GM12878 (cell line): ENCODE results near the gene DAPK2. TPM values are rescaled to one million over a fixed set of nuclear protein-coding genes. Genes with fewer than 3 reads are reported as not detected.

ENCODE experiments used
- MLLT1 ChIP-seq: fragments of 450-650 bp; IDR thresholded peaks from 2 replicates; pipeline ENCODE4 v1.6.1; 2016; ENCODE audit warnings: mild to moderate bottlenecking
- NFIC ChIP-seq: IDR thresholded peaks from 2 replicates; pipeline ENCODE4 v1.6.1; 2012; ENCODE audit warnings: low read depth, mild to moderate bottlenecking, inconsistent platforms, low read length, moderate library complexity
- SKIL ChIP-seq: fragments of 450-650 bp; IDR thresholded peaks from 2 replicates; pipeline ENCODE4 v1.6.1; 2017; ENCODE audit warnings: mild to moderate bottlenecking, low read depth, inconsistent platforms; ENCODE audit not compliant: poor library complexity, severe bottlenecking
- SRF ChIP-seq, 2 experiments: IDR thresholded peaks; 2 replicates each; pipeline ENCODE4 v1.6.1; 2011; ENCODE audit warnings: low read depth in 2 of 2, low read length in 2 of 2, mild to moderate bottlenecking in 1 of 2, moderate library complexity in 1 of 2
- ZBED1 ChIP-seq: IDR thresholded peaks from 2 replicates; pipeline ENCODE4 v1.6.1; 2016; ENCODE audit warnings: borderline replicate concordance
- ZNF592 ChIP-seq: fragments of 450-650 bp; IDR thresholded peaks from 2 replicates; pipeline ENCODE4 v1.6.1; 2017; ENCODE audit warnings: mild to moderate bottlenecking, moderate library complexity
- ZNF622 ChIP-seq: fragments of 450-650 bp; IDR thresholded peaks from 2 replicates; pipeline ENCODE4 v1.6.1; 2017; ENCODE audit warnings: mild to moderate bottlenecking, inconsistent platforms
- ZNF687 ChIP-seq: fragments of 450-650 bp; IDR thresholded peaks from 2 replicates; pipeline ENCODE4 v1.6.1; 2017; ENCODE audit warnings: mild to moderate bottlenecking, moderate library complexity
- polyA plus RNA-seq, 11 experiments: library from polyadenylated mRNA; depleted of rRNA in 4 of 11; unstranded in 6 of 11; stranded (reverse) in 5 of 11; fragments of >200 nt; fragmentation: Nextera tagmentation in 4 of 11; fragmentation: Illumina TruSeq in 1 of 11; extraction: Ambion mirVana in 4 of 11; extraction: Trizol in 1 of 11; gene quantifications; 1 replicate in 1 of 11; 2 replicates in 10 of 11; pipeline versions ENCODE4 v1.2.1 to v1.2.3, GENCODE V29; 2011 to 2016; ENCODE audit warnings: inconsistent platforms in 2 of 11, missing spikeins in 2 of 11, low read depth in 1 of 11
- total RNA-seq, 4 experiments: library from RNA; depleted of rRNA in 3 of 4; stranded (reverse); fragments of >200 nt in 3 of 4; fragmentation: Illumina TruSeq in 1 of 4; extraction: Trizol in 1 of 4; gene quantifications; 2 replicates each; pipeline versions ENCODE4 v1.2.1 to v1.2.3, GENCODE V29; 2013 to 2021

Gene DAPK2
- total and polyA plus RNA-seq, 10 of the 15 experiments (the other 5 are each of a cell fraction or from before 2014, with no cell fraction given) = 0.69 to 8.4 (median 4.1) TPM

GRCh38 chr15:64089543-64090280 lies 43.4 kb upstream of the DAPK2 start (continued):
- TF ChIP-seq MLLT1 = no peak
- 0 out of 2 replicates have a peak, but pooled peaks have one; percentile 31 for TF ChIP-seq NFIC
- TF ChIP-seq ZNF592 = no peak
- no peak; the same call in 1 of the 2 replicates for TF ChIP-seq ZNF687
- 0 out of 2 replicates have a peak, but pooled peaks have one; percentile 8 for TF ChIP-seq ZBED1
- no peak for TF ChIP-seq ZNF622
- TF ChIP-seq SRF (IDR thresholded peaks at IDR 0.05; ENCODE audit: low read depth in 2 of 2, low read length in 2 of 2) = no peak
- no peak for TF ChIP-seq SKIL
